Raji (cell line): ENCODE data around the gene SECTM1.
A peak's percentile ranks its signal among the peaks of the same experiment; 100 is the strongest.

Experiments used
- POLR2A ChIP-seq: IDR thresholded peaks from 2 replicates; pipeline ENCODE4 v1.6.1; 2011; ENCODE audit warnings: low read depth, low read length, control low read depth; ENCODE audit not compliant: insufficient read depth

The SECTM1 gene

DNA sequence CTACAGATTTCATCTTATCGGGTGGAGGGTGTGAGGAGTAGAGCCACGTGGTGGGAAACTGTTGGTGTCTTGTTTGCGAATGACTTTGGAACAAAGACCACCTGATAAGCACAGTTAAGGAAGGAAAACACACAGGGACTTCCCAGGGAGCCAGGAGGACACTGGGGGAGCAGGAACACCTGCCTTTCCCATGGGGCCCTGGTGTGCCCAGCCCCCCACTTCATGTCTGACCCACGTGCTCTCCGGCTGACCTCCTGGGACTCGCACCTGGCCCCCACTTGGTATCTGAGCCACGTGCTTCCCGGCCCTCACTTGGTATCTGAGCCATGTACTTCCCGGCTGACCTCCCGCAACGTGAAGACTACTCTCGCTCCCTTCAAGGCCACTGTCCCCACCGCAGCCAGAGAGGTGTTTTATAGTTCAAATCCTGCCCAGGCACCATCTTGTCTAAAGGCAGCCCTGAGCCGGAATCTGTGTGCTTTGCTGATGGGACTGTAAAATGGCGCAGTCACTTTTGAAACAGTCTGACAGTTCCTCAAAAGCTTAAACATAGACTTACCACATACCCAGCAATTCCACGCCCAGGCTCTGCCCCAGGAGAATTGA lies 54.7 kb downstream of the SECTM1 start:
- no peak for TF ChIP-seq POLR2A

DNA sequence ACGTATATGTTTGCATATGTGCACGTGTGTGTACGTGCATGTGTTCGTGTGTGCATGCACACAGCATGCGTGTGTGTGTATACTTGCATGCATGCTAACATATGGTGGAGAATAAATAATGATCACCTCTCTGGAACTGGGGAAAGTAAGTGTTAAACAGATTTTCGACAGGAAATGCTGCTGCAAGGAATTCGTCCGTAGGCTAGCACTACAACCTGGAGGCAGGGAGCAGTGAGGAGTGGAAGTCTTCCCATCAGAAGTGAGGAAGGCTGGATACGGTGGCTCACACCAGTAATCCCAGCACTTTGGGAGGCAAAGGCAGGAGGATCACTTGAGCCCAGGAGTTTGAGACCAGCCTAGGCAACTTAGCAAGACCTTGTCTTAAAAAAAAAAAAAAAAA lies 55.3 kb downstream of the SECTM1 start:
- TF ChIP-seq POLR2A = no peak

DNA sequence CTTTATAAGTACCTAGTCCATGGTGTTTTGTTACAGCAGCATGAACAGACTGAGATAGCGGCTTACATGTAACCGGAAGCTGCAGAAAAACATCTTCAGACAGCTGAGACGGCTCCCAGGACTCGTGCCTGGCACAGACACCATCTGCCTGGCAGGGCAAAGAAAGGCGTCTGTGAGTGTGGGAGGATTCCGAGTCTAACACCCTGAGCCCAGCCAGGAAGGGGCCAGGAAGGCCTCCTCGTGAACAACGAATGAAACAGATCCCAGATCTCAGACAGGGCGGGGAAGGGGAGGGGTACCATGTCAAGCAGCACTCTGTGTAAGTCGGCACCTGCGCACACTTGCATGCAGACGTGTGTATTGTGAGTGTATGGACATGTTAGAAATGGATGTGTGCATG lies 55.7 kb downstream of the SECTM1 start:
- TF ChIP-seq POLR2A = no peak

DNA sequence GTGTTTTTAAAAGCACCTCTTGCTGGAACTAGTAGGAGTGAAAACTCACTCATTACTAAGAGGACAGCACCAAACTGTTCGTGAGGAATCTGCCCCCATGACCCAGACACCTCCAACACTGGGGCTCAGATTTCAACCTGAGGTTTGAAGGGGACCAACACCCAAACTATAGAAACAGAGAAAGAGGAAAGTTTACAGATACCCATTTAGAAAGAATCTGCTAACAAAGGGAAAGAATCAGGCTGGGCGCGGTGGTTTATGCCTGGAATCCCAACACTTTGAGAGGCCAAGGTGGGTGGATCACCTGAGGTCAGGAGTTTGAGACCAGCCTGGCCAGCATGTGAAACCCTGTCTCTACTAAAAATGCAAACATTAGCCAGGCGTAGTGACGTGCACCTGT lies 56.6 kb downstream of the SECTM1 start:
- no peak for TF ChIP-seq POLR2A

DNA sequence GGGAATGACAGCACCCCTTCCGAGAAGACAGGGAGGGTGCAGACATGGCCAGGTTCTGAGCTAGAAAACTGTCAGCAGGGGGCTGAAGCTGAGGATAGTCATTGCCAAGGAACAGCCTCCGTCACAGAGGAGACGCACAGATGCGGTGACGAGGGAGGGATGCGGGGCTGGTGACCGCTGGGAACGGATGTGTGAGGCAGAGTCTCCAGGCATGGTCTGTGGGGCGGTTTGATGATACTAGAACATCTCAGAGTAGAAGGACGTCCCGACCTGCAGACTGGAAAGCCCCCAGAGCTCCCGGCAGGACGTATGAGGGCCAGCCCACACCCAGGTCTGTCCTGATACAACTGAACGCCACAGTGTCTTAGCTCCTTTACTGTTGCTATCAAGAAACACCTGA lies 58.2 kb downstream of the SECTM1 start:
- no peak for TF ChIP-seq POLR2A

DNA sequence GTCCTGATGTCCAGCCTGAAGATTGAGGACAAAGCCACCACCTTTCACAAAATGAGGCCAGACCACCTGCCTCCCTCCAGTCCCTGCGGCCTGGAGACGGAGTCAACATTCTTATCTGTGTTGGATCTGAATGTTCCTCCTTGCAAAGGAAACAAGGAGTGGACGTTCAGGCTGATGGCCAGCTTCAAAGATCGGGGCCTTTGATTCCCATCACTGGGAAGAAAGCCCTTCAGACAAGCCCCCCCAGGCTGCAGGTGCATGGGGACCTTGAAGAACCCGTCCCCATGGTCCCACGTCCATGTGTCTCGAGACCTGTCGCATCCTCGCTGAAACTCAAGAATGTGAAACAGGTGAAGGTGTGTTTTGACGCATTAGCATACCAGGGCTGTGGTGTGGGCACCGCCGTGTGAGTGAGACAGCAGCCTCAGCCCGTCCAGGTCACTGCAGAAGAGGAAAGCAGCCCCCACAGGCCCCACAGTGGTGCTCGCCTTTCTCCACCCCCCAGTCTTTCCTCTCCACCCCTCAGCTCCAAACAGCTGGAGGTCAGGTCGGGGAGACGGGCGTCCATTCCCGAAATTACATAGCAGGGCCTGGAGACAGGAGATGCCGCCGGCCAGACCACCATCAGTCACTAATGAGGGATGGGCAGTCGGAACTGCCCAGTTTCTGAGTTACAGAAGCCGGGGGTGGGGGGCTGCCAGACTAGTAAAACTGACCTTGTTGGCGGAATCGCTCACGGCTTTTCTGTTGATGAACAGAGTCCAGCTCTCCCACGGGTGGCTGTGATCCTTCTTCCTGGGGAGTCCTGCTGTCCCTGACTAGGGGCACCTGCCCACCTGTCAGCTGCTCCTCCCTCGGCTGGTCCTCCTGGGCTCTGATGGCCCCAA lies 59.2 kb downstream of the SECTM1 start:
- no peak for TF ChIP-seq POLR2A

DNA sequence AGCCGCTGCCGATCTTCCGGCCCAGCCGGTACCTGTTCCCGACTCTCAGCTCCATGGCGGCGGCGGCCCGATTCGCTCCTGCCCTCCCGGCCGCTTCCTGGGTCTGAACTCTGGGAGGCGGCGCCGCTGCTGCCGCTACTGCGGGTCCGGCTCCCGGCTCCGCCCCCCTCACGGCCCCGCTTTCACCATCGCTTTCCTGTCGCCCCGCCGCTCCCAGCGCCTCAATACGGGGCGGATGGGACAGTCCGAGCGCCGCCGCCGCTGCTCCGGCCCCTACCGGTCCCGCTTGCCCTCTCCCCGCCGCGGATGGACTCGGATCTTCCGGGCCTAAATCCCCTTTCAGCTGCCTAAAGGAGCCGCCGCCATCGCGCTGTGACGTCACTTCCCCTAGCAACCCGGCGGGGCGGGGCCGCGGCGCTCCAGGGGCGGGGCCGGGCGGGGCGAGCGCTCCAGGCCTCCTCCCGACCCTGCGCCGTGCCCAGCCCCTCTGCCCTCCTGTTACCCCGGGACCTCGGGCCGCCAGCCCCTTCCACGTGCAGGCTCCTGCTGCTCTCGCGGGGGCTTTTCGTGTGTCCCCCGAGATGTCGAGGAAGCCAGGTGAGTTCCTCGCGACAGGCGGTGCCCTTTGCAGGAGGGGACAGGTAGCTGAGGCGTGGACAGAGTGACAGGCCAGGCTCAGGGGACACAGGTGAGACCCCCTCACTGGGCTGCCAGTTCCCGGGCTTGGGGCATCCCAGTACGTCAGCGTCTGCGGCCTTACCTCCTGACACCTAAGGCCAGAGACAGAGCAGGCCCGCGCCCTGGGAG lies 60.0 kb downstream of the SECTM1 start, which contains the start of gene CSNK1D:
TSS of gene CSNK1D (minus strand) at position 374 of the 807 bp plus-strand sequence. CDS start at position 55, 319 bp downstream.
- peak; percentile 67 for TF ChIP-seq POLR2A

DNA sequence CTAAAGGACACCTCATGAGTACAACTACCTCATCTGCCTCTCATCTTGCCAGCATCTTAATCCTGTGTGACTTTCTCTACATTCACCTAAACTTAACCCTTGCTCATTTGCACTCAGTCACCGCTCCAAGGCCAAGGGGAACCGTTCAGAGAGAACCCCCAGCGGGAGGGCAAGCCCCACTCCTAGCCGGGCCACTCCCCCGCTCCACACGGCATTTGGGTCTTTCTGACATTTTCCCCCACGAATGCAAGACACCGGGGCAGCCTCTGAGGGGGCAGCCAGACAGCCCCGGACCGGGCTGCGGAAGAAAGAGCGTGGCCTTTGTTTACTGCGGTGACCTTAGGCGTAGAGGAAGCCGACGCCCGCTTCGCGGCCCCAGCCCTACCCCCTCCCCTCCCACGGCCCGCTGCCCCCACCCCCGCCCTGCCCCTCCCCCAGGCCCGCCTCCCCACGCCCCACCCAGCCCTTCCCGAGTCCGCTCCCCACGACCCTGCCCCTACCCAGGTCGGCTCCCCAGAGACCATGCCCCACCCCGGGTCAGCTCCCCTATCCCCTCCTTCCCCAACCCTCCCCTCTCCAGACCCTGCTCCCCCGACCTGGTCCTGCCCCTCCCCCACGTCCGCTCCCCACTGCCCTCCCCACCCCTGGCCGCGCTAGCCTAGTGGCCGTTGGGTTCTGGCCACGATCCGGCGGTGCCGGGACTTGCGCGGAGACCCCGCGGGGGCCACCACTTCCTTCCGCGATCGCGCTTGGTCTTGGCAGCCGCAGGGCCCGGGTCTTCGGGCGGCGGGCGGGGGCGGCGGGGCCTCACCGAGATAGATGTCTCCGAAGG lies 60.9 kb downstream of the SECTM1 start:
- TF ChIP-seq POLR2A = no peak

DNA sequence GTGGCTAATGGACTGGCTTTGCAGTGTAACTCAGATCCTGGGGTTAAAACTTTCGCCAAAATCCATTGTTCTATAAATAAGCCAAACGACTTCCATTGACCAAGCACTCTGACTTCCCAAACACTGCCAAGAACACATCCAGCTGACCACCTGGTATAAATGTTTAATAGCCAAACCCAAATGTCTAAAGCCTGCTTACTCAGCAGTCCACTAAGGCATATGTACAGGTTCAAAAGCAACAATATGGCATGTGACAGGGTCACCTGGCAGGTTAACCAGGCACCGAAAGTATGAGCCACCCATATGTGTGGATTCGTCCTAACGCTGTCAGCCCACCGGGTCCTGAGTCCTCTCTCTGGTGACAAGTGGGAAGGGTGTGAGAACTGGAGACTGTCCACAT lies 62.2 kb downstream of the SECTM1 start:
- TF ChIP-seq POLR2A = no peak
